Esophagus muscularis mucosa (tissue), 4 donors: ENCODE data around the gene MAML3.

Experiments
- CTCF ChIP-seq, 3 experiments: fragments of 200-600 bp in 2 of 3; fragments of 450-650 bp in 1 of 3; sonication (generic) in 2 of 3; IDR thresholded peaks; one replicate each; pipeline ENCODE4 v1.5.1; 2017 to 2019; ENCODE audit warnings: antibody characterized with exemption in 3 of 3, mild to moderate bottlenecking in 2 of 3, moderate library complexity in 1 of 3
- EP300 ChIP-seq: sonication (generic); formaldehyde crosslinking; IDR thresholded peaks from one replicate; pipeline ENCODE4 v1.6.1; 2017; ENCODE audit warnings: antibody characterized with exemption
- POLR2A ChIP-seq: fragments of 450-650 bp; IDR thresholded peaks from one replicate; pipeline ENCODE4 v1.6.1; 2017; ENCODE audit warnings: antibody characterized with exemption, moderate library complexity, mild to moderate bottlenecking, low read depth
- POLR2AphosphoS5 ChIP-seq, 2 donors: sonication (generic); formaldehyde crosslinking; IDR thresholded peaks; one replicate each; pipeline ENCODE4 v1.6.1; 2017; ENCODE audit warnings: antibody characterized with exemption in 2 of 2

- TF ChIP-seq POLR2A (no peak), CTCF (IDR thresholded peaks at IDR 0.05) (no peak), POLR2AphosphoS5 (IDR thresholded peaks at IDR 0.05) (no peak), EP300 (no peak)
Observed at GRCh38 chr4:139913398-139913990, 240.5 kb downstream of the MAML3 start.
